ENCODE results near the gene LGALS13.

Gene LGALS13

DNA sequence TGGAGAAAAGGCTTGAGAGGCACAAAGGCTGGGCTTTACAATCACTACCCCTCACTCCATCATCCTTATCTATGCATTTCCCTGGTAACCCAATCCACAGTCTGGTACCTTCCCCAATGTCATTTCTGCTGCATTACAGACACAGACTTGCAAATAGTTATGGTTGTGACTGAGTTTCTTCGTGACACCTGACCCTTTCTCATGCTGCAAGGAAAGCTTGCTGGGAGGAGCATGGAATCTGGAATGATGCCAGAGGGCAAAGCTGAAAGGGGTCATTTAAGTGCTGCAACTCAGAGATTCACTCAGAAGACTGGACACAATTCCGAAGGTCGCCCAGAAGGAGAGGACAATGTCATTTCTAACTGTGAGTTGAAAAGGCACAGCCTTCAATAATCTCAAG lies 53.3 kb downstream of the LGALS13 start, which contains the start of gene LGALS16:
LGALS16 (plus strand) TSS at position 301 of the 400 bp plus-strand sequence; CDS start at position 350, 49 bp downstream.
- Histone ChIP-seq H3K27ac (ENCODE audit: low read length) (no peak within 1 kb of the TSS), H3K4me3 (ENCODE audit: low read length) (no peak within 1 kb of the TSS), H3K79me2 (ENCODE audit: low read length) (no peaks in the 10 kb centered on the region), H2AFZ (ENCODE audit: low read depth, low read length) (no peak within 1 kb of the TSS), H3K9ac (ENCODE audit: low read length) (no peak within 1 kb of the TSS), H3K36me3 (replicated peaks; ENCODE audit: low read depth, low read length) (no peaks in the 10 kb centered on the region), H3K9me3 (ENCODE audit: insufficient read depth, low read length) (no peaks in the 10 kb centered on the region), H3K4me1 (ENCODE audit: low read length) (peaks cover 4% of the 10 kb centered on the region), H3K27me3 (ENCODE audit: low read depth, low read length) (peaks cover 41% of the 10 kb centered on the region), H3K4me2 (ENCODE audit: low read length) (no peak within 1 kb of the TSS), H4K20me1 (ENCODE audit: insufficient read depth, low read length) (no peaks in the 10 kb centered on the region; the same call in 1 of the 2 replicates)
- TF ChIP-seq EZH2phosphoT487 (IDR thresholded peaks at IDR 0.05; ENCODE audit: low read depth) = no peak
- TF ChIP-seq, protein P1, sequence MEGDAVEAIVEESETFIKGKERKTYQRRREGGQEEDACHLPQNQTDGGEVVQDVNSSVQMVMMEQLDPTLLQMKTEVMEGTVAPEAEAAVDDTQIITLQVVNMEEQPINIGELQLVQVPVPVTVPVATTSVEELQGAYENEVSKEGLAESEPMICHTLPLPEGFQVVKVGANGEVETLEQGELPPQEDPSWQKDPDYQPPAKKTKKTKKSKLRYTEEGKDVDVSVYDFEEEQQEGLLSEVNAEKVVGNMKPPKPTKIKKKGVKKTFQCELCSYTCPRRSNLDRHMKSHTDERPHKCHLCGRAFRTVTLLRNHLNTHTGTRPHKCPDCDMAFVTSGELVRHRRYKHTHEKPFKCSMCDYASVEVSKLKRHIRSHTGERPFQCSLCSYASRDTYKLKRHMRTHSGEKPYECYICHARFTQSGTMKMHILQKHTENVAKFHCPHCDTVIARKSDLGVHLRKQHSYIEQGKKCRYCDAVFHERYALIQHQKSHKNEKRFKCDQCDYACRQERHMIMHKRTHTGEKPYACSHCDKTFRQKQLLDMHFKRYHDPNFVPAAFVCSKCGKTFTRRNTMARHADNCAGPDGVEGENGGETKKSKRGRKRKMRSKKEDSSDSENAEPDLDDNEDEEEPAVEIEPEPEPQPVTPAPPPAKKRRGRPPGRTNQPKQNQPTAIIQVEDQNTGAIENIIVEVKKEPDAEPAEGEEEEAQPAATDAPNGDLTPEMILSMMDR (IDR thresholded peaks at IDR 0.05; ENCODE audit: low read depth, low read length) = no peak

Data from OCI-LY3 (cell line).